Bronchial epithelial cell (primary cell): ENCODE measurements around the gene CDH13. TPM values are rescaled to one million over a fixed set of nuclear protein-coding genes. Genes with fewer than 3 reads are reported as not detected.

Experiments used
- DNase-seq: peaks from one replicate; pipeline ENCODE4 v3.0.0-alpha.2; 2010; ENCODE audit warnings: low read depth
- FAIRE-seq: peaks from 2 replicates; lab custom pipeline; 2011; peaks lifted over from hg19 to GRCh38; lab: Jason Lieb, UNC
- H3K27me3 ChIP-seq: 2 replicates; pipeline ENCODE4 v1.5.1; 2011; ENCODE audit warnings: low read length; ENCODE audit not compliant: control insufficient read depth, insufficient read depth
- H3K36me3 ChIP-seq: 2 replicates; pipeline ENCODE4 v1.5.1; 2011; ENCODE audit warnings: low read length; ENCODE audit not compliant: control insufficient read depth, insufficient read depth
- H3K4me3 ChIP-seq: 2 replicates; pipeline ENCODE4 v1.5.1; 2011; ENCODE audit warnings: mild to moderate bottlenecking, low read depth, low read length, control low read depth
- total RNA-seq: library from RNA; depleted of rRNA; stranded (reverse); fragments of >200 nt; gene quantifications from 2 replicates; pipeline ENCODE4 v1.2.1, GENCODE V29; 2014
- TF ChIP-seq, protein P1 (sequence below): IDR thresholded peaks from 2 replicates; pipeline ENCODE4 v1.5.1; 2011; ENCODE audit warnings: mild to moderate bottlenecking, moderate library complexity, low read length, control low read depth, inconsistent platforms; ENCODE audit not compliant: insufficient read depth, severe bottlenecking

CDH13 gene
- total RNA-seq, 1 donor from 2014 or later: 31.3 TPM

DNA sequence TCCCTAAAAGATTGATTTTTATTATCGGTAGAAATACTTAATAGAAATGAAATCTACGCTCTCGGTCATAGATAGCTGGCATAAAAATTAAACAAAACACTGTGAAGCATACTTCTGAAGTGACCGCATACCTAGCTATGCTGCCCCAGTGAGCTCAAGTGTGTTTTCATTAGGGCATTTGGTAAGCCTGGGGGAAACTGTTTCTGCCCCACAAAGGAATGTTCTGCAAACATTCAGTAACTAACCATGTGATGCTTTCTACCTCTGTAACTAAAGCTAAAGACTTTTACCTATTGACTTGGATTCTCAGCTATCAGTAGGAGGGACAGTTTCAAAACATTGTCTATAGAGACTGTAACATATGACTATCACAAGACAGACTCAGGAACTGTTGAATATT is 1087.5 kb downstream of the CDH13 start:
- TF ChIP-seq, protein P1, sequence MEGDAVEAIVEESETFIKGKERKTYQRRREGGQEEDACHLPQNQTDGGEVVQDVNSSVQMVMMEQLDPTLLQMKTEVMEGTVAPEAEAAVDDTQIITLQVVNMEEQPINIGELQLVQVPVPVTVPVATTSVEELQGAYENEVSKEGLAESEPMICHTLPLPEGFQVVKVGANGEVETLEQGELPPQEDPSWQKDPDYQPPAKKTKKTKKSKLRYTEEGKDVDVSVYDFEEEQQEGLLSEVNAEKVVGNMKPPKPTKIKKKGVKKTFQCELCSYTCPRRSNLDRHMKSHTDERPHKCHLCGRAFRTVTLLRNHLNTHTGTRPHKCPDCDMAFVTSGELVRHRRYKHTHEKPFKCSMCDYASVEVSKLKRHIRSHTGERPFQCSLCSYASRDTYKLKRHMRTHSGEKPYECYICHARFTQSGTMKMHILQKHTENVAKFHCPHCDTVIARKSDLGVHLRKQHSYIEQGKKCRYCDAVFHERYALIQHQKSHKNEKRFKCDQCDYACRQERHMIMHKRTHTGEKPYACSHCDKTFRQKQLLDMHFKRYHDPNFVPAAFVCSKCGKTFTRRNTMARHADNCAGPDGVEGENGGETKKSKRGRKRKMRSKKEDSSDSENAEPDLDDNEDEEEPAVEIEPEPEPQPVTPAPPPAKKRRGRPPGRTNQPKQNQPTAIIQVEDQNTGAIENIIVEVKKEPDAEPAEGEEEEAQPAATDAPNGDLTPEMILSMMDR: no peak
- Histone ChIP-seq H3K27me3 (no peaks in the 10 kb centered on the region), H3K4me3 (no peak overlapping the region), H3K36me3 (no peaks in the 10 kb centered on the region)
- no peak for FAIRE-seq
- peak; percentile 13 for DNase-seq

DNA sequence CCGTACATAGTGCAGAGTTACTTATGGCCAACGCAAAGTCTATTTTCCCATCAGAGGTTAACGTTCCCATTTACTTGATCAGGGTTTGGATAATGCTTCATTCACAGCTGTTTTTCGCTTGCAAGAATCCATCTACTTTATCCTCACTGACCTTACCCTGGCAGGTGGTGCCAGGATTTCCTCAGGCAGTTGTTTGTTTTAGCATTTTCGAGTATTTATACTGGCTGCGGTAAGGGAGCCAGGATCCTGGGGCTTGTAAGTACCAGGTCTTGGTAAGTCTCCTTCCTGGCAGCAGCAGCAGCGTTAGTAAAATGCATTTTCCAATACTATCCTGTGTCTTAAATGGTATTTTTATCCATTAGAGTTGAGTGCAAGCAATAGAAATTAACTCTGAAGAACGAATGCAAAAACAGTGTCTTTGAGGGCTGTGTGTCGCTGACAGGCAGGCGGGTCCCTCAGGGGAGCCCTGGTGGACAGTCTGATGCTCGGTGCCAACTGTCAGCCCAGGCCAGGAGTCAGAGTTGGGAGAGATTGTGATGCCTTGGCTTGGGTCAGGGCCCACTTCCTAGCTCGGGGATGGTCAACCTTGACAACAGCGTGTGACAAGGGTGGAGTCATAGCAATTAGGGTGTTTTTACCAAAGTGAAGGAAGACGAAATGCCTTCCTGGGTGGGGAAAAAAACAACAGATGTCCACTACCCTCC is 1088.6 kb downstream of the CDH13 start:
- H3K4me3 ChIP-seq: no peak overlapping the region
- DNase-seq (no peak), FAIRE-seq (no peak)
- H3K36me3 ChIP-seq: no peaks in the 10 kb centered on the region
- no peaks in the 10 kb centered on the region for H3K27me3 ChIP-seq
- TF ChIP-seq, protein P1: no peak

DNA sequence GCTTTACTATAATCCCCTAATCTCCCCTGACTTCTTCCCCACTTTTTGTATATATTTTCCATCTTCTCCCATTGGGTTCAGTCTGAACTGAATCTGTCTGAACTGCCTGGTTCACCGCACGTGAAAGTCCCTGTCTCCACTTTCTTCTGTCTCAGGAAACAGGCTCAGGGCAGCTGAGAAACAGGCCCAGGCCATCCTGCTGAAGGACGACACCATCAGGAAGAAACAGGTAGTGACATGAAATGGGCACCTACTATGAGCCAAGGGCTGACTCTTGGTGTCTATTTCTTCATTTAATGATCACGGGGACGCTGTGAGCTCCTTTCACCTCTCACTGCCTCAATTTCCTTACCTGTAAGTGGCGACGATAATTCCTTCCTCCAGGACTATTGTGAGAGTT is 1090.5 kb downstream of the CDH13 start:
- TF ChIP-seq, protein P1: no peak
- no peak for FAIRE-seq

DNA sequence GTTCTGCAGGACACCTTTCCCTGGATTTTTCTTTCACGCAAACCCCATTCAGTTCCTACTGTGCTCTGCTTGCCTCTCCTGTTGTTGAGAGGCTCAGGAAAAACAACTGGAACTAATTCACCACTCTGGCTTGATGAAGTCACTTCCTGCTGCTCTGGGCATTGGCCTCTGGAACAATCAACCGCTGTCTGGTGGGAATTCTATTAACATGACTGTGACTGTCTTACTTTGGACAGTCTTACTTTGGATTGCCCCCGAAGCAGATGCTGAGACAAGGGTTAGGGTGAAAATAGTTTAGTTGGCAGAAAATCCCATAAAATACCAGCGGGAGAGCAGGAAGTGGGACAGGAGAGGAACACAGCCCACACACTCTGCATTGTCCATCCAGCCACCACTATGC is 1091.0 kb downstream of the CDH13 start:
- FAIRE-seq: no peak
- DNase-seq: no peak
- TF ChIP-seq, protein P1: no peak

More for the DNA sequence above, 1090.5 kb downstream of the CDH13 start:
- DNase-seq: no peak
- H3K27me3 ChIP-seq: no peaks in the 10 kb centered on the region
- no peaks in the 10 kb centered on the region for H3K36me3 ChIP-seq
- H3K4me3 ChIP-seq: no peak overlapping the region

DNA sequence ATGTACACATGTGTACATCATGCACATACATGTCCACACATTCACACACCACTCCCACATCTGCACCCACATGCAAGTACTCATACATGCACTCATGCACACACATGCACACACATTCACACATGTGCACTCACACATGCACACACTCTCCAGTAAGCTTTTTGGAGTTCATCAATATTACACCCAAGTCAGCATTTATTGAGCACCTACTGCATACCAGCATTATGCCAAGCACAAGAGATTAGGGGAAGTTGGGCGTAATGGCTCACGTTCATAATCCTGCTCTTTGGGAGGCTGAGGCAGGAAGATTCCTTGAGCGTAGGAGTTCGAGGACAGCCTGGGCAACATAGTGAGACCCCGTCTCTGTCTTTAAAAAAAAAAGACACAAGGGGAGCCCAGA is 1093.4 kb downstream of the CDH13 start:
- TF ChIP-seq, protein P1: no peak
- Histone ChIP-seq H3K36me3 (no peaks in the 10 kb centered on the region), H3K27me3 (no peaks in the 10 kb centered on the region), H3K4me3 (no peak overlapping the region)
- FAIRE-seq (peak; percentile 84), DNase-seq (no peak)

More for the DNA sequence above, 1091.0 kb downstream of the CDH13 start:
- no peaks in the 10 kb centered on the region for H3K36me3 ChIP-seq
- no peaks in the 10 kb centered on the region for H3K27me3 ChIP-seq
- H3K4me3 ChIP-seq: no peak overlapping the region

DNA sequence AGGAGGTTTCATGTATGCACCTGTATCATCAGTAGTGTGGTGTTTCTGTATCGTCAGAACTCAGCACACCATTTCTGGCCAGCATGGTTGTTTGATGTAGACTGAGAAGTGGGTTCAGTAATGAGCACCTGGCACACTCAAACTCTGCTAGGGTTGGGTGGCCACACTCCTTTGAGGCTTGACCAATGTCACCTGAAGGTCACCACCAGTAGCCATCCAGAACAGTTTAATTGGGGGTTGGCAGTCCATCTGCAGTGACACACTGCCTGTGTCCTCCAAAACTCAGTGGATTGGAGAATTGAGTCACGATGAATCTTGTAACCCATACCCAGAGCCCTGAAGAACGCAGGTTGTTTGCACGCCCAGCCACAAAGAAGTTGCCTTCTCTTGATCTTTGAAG is 1094.2 kb downstream of the CDH13 start:
- DNase-seq (no peak), FAIRE-seq (no peak)
- Histone ChIP-seq H3K36me3 (no peaks in the 10 kb centered on the region), H3K4me3 (no peak overlapping the region), H3K27me3 (no peaks in the 10 kb centered on the region)
- TF ChIP-seq, protein P1: no peak
